GM12878 (cell line): Measurements from ENCODE around the gene MRM3. TPM values are rescaled to one million over a fixed set of nuclear protein-coding genes. Genes with fewer than 3 reads are reported as not detected.

Experiments used
- ATAC-seq: fragments of 200-7000 bp; cut with Tn5 transposase; 3 replicates; pipeline ENCODE4 v1.9.1; 2020; ENCODE audit warnings: mild to moderate bottlenecking, moderate library complexity
- BruUV-seq: library from RNA; stranded (reverse); fragments of 400-500 nt; replicated peaks from 2 replicates; lab custom pipeline; 2021; lab: Mats Ljungman, UMichigan
- CTCF ChIA-PET: fragments of 300-600 bp; sonication (Branson Sonifier 250); formaldehyde crosslinking; extraction: SDS; loops from one replicate; lab custom pipeline; 2021; ENCODE audit warnings: inconsistent platforms; lab: Yijun Ruan, JAX
- POLR2A ChIA-PET: fragments of 350-600 bp; formaldehyde crosslinking; extraction: SDS; loops from one replicate; lab custom pipeline; 2021; ENCODE audit warnings: inconsistent platforms; lab: Charles Lee
- RAD21 ChIA-PET: fragments of 300-600 bp; sonication (Branson Sonifier 250); formaldehyde crosslinking; loops from one replicate; lab custom pipeline; 2023; ENCODE audit warnings: antibody characterized with exemption; ENCODE audit not compliant: unreplicated experiment; lab: Charles Lee
- SMC1A ChIA-PET: fragments of 300-600 bp; sonication (Branson Sonifier 250); formaldehyde crosslinking; loops from one replicate; lab custom pipeline; 2023; ENCODE audit not compliant: unreplicated experiment, uncharacterized antibody; lab: Charles Lee
- DNase-seq: peaks from one replicate; pipeline ENCODE4 v3.0.0-alpha.2; 2011; ENCODE audit warnings: low read depth, low spot score
- FAIRE-seq: peaks from 3 replicates; lab custom pipeline; 2011; peaks lifted over from hg19 to GRCh38; lab: Jason Lieb, UNC
- H2AFZ ChIP-seq: 2 replicates; pipeline ENCODE4 v1.6.0; 2011; ENCODE audit warnings: low read depth, low read length, control low read depth; ENCODE audit not compliant: control insufficient read depth
- H3K27ac ChIP-seq: 2 replicates; pipeline ENCODE4 v1.5.1; 2011; ENCODE audit warnings: control low read depth; ENCODE audit not compliant: control insufficient read depth, insufficient read depth
- H3K27me3 ChIP-seq, 2 experiments: replicated peaks in 1 of 2; 2 replicates each; pipeline versions ENCODE4 v1.6.0 to v1.6.1; 2011; ENCODE audit warnings: low read length in 1 of 2; ENCODE audit not compliant: control insufficient read depth in 2 of 2, insufficient read depth in 2 of 2
- H3K36me3 ChIP-seq, 2 experiments: 2 replicates each; pipeline ENCODE4 v1.5.1; 2011; ENCODE audit warnings: low read length in 1 of 2; ENCODE audit not compliant: control insufficient read depth in 2 of 2, insufficient read depth in 2 of 2
- H3K4me1 ChIP-seq: 2 replicates; pipeline ENCODE4 v1.6.1; 2011; ENCODE audit warnings: mild to moderate bottlenecking, low read length, moderate library complexity, mixed read lengths; ENCODE audit not compliant: control insufficient read depth, insufficient read depth
- H3K4me2 ChIP-seq: 2 replicates; pipeline ENCODE4 v1.6.0; 2011; ENCODE audit warnings: control low read depth; ENCODE audit not compliant: control insufficient read depth, insufficient read depth
- H3K4me3 ChIP-seq: fragments of 200-600 bp; sonication (generic); 2 replicates; pipeline ENCODE4 v1.5.1; 2016
- H3K79me2 ChIP-seq: 2 replicates; pipeline ENCODE4 v1.6.0; 2011; ENCODE audit warnings: low read length; ENCODE audit not compliant: control insufficient read depth, insufficient read depth
- H3K9ac ChIP-seq: 2 replicates; pipeline ENCODE4 v1.8.0; 2011; ENCODE audit warnings: low read length, control low read depth, mixed read lengths; ENCODE audit not compliant: control insufficient read depth, insufficient read depth
- H3K9me3 ChIP-seq: replicated peaks from 3 replicates; pipeline ENCODE4 v1.5.1; 2011; ENCODE audit warnings: mild to moderate bottlenecking, low read length; ENCODE audit not compliant: control insufficient read depth, insufficient read depth
- H4K20me1 ChIP-seq: 2 replicates; pipeline ENCODE4 v1.6.0; 2011; ENCODE audit not compliant: control insufficient read depth, insufficient read depth
- ASH2L ChIP-seq: fragments of 300-600, 200-600 bp; sonication (generic); IDR thresholded peaks from 2 replicates; pipeline ENCODE4 v1.6.1; 2017; ENCODE audit warnings: low read depth, mild to moderate bottlenecking, borderline replicate concordance
- CREM ChIP-seq: IDR thresholded peaks from 2 replicates; pipeline ENCODE4 v1.6.1; 2014; ENCODE audit warnings: antibody characterized with exemption, low read depth
- EGR1 ChIP-seq, 2 experiments: IDR thresholded peaks; 1 replicate in 1 of 2; 2 replicates in 1 of 2; pipeline ENCODE4 v1.6.1; 2011 to 2012; ENCODE audit warnings: low read depth in 2 of 2, low read length in 2 of 2, borderline replicate concordance in 1 of 2, mild to moderate bottlenecking in 1 of 2, moderate library complexity in 1 of 2
- ESRRA ChIP-seq: IDR thresholded peaks from 2 replicates; pipeline ENCODE4 v1.6.1; 2012; ENCODE audit warnings: mild to moderate bottlenecking, low read length, improper control_type of control experiment
- ETV6 ChIP-seq, 2 experiments: fragments of 450-650 bp in 1 of 2; IDR thresholded peaks in 1 of 2; conservative IDR thresholded peaks in 1 of 2; 2 replicates each; pipeline ENCODE4 v1.6.1; 2014; ENCODE audit warnings: antibody characterized with exemption in 1 of 2, borderline replicate concordance in 1 of 2, low read depth in 1 of 2, mild to moderate bottlenecking in 1 of 2, moderate library complexity in 1 of 2
- IKZF2 ChIP-seq, 2 experiments: fragments of 450-650 bp; IDR thresholded peaks; 2 replicates each; pipeline ENCODE4 v1.6.1; 2017; ENCODE audit warnings: mild to moderate bottlenecking in 2 of 2, moderate library complexity in 2 of 2
- NFYA ChIP-seq: IDR thresholded peaks from 2 replicates; pipeline ENCODE4 v1.6.1; 2011; ENCODE audit warnings: low read depth, mild to moderate bottlenecking, low read length, improper control_type of control experiment, borderline replicate concordance
- NR2C2 ChIP-seq: IDR thresholded peaks from 2 replicates; pipeline ENCODE4 v1.6.1; 2011; ENCODE audit warnings: borderline replicate concordance, low read depth; ENCODE audit not compliant: control insufficient read depth, insufficient read length
- NRF1 ChIP-seq: conservative IDR thresholded peaks from 2 replicates; pipeline ENCODE4 v1.6.1; 2011; ENCODE audit warnings: mild to moderate bottlenecking, low read depth, low read length, improper control_type of control experiment
- PAX5 ChIP-seq: IDR thresholded peaks from 2 replicates; pipeline ENCODE4 v1.6.1; 2011; ENCODE audit warnings: low read depth, low read length, borderline replicate concordance
- PAX8 ChIP-seq: fragments of 450-650 bp; IDR thresholded peaks from 2 replicates; pipeline ENCODE4 v1.6.1; 2017; ENCODE audit warnings: mild to moderate bottlenecking, moderate library complexity
- SIN3A ChIP-seq: IDR thresholded peaks from 2 replicates; pipeline ENCODE4 v1.6.1; 2012; ENCODE audit warnings: low read depth, low read length, improper control_type of control experiment
- SP1 ChIP-seq: IDR thresholded peaks from one replicate; pipeline ENCODE4 v1.6.1; 2011; ENCODE audit warnings: low read depth, low read length
- SREBF1 ChIP-seq: IDR thresholded peaks from 2 replicates; pipeline ENCODE4 v1.6.1; 2012; ENCODE audit warnings: mild to moderate bottlenecking, low read length
- WGBS: methylation state at CpG from one replicate; pipeline ENCODE4 v1.1.6; 2016; ENCODE audit warnings: low lambda C conversion rate; ENCODE audit not compliant: insufficient replicate concordance, insufficient coverage; ENCODE audit errors: missing lambda C conversion rate; 5-methylcytosine and 5-hydroxymethylcytosine counted together
- in situ Hi-C: fragments of 300-500 bp; cut with MboI; formaldehyde crosslinking; loops from 9 replicates; pipeline ENCODE4 v1.14.3; 2018; ENCODE audit warnings: mixed read lengths
- intact Hi-C: fragments of 100-400 bp; cut with micrococcal nuclease; formaldehyde crosslinking; loops from one replicate; pipeline ENCODE4 v1.14.2; 2022; ENCODE audit not compliant: unreplicated experiment
- polyA plus RNA-seq, 11 experiments: library from polyadenylated mRNA; depleted of rRNA in 4 of 11; unstranded in 6 of 11; stranded (reverse) in 5 of 11; fragments of >200 nt; fragmentation: Nextera tagmentation in 4 of 11; fragmentation: Illumina TruSeq in 1 of 11; extraction: Ambion mirVana in 4 of 11; extraction: Trizol in 1 of 11; gene quantifications; 1 replicate in 1 of 11; 2 replicates in 10 of 11; pipeline versions ENCODE4 v1.2.1 to v1.2.3, GENCODE V29; 2011 to 2016; ENCODE audit warnings: inconsistent platforms in 2 of 11, missing spikeins in 2 of 11, low read depth in 1 of 11
- total RNA-seq, 4 experiments: library from RNA; depleted of rRNA in 3 of 4; stranded (reverse); fragments of >200 nt in 3 of 4; fragmentation: Illumina TruSeq in 1 of 4; extraction: Trizol in 1 of 4; gene quantifications; 2 replicates each; pipeline versions ENCODE4 v1.2.1 to v1.2.3, GENCODE V29; 2013 to 2021
- TF ChIP-seq, protein P1 (sequence below): fragments of 450-650 bp; IDR thresholded peaks from 2 replicates; pipeline ENCODE4 v1.6.1; 2018; ENCODE audit warnings: mild to moderate bottlenecking, low read depth, moderate library complexity; ENCODE audit not compliant: partially characterized antibody
- TF ChIP-seq, protein P2 (sequence below): IDR thresholded peaks from 2 replicates; pipeline ENCODE4 v1.6.1; 2011; ENCODE audit warnings: borderline replicate concordance, low read depth, mild to moderate bottlenecking, moderate library complexity, mixed read lengths, low read length; ENCODE audit not compliant: insufficient read depth; ENCODE audit errors: extremely low read length

The MRM3 gene
- total and polyA plus RNA-seq, 10 of the 15 experiments (the other 5 are each of a cell fraction or from before 2014, with no cell fraction given), result 2.3 to 48.9 (median 26.6) TPM

DNA sequence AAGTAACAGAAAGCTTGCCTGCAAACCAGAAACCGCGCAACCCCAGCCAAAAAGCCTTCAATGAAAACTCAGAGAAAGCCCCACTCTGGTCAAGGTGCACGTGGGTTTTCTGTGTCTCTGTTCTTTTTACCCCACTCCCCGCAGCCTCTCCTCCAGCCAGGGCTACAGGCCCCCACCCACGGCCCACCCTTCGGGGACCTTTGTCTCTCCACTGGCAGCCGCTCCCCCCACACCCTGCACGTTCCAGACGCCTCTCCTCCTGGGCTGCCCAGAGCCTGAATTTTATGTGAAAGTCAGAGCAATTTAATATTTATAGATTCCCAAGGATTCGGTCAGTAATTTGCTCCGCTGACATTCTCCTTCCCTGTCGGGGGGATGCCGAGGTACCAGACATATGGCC is 24.2 kb downstream of the MRM3 start:
- no peaks in the 10 kb centered on the region for H3K27me3 ChIP-seq
- TF ChIP-seq ASH2L (no peak), NFYA (no peak), CREM (no peak), SREBF1 (no peak), IKZF2 (IDR thresholded peaks at IDR 0.05) (no peak), NR2C2 (no peak), PAX8 (no peak), PAX5 (no peak), ETV6 (conservative IDR thresholded peaks at IDR 0.05 in 1 of 2, IDR thresholded peaks at IDR 0.05 in 1 of 2; ENCODE audit: borderline replicate concordance in 1 of 2, low read depth in 1 of 2) (no peak), EGR1 (IDR thresholded peaks at IDR 0.05; ENCODE audit: borderline replicate concordance in 1 of 2, low read depth in 2 of 2, low read length in 2 of 2) (no peak), SP1 (no peak), ESRRA (no peak), SIN3A (no peak), NRF1 (no peak)
- TF ChIP-seq, protein P1, sequence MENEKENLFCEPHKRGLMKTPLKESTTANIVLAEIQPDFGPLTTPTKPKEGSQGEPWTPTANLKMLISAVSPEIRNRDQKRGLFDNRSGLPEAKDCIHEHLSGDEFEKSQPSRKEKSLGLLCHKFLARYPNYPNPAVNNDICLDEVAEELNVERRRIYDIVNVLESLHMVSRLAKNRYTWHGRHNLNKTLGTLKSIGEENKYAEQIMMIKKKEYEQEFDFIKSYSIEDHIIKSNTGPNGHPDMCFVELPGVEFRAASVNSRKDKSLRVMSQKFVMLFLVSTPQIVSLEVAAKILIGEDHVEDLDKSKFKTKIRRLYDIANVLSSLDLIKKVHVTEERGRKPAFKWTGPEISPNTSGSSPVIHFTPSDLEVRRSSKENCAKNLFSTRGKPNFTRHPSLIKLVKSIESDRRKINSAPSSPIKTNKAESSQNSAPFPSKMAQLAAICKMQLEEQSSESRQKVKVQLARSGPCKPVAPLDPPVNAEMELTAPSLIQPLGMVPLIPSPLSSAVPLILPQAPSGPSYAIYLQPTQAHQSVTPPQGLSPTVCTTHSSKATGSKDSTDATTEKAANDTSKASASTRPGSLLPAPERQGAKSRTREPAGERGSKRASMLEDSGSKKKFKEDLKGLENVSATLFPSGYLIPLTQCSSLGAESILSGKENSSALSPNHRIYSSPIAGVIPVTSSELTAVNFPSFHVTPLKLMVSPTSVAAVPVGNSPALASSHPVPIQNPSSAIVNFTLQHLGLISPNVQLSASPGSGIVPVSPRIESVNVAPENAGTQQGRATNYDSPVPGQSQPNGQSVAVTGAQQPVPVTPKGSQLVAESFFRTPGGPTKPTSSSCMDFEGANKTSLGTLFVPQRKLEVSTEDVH, result no peak
- TF ChIP-seq, protein P2, sequence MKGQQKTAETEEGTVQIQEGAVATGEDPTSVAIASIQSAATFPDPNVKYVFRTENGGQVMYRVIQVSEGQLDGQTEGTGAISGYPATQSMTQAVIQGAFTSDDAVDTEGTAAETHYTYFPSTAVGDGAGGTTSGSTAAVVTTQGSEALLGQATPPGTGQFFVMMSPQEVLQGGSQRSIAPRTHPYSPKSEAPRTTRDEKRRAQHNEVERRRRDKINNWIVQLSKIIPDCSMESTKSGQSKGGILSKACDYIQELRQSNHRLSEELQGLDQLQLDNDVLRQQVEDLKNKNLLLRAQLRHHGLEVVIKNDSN, result no peak
- TF ChIP-seq, all 136 proteins: peak for 0
- CTCF ChIA-PET, result interaction anchor here (1.4 kb wide), 1 partner anchor 15 kb away, joined by 3 read pairs; no protein-coding TSS in a partner anchor
- Histone ChIP-seq H3K4me2 (no peak overlapping the region), H3K9ac (no peak overlapping the region), H3K9me3 (no peaks in the 10 kb centered on the region), H2AFZ (no peak overlapping the region), H3K4me3 (no peak overlapping the region), H3K36me3 (no peaks in the 10 kb centered on the region), H3K4me1 (no peaks in the 10 kb centered on the region), H3K27ac (no peak overlapping the region), H4K20me1 (no peaks in the 10 kb centered on the region), H3K79me2 (no peaks in the 10 kb centered on the region)
- no TSS peak for BruUV-seq
- no peak for ATAC-seq
- FAIRE-seq, result no peak
- DNase-seq, result no peak
- WGBS, result 40% methylated on average over 7 of the region's 13 CpGs
- in situ Hi-C loops, result no loop called here
- POLR2A ChIA-PET, result interaction anchor here (0.6 kb wide), 1 partner anchor 172 kb away, joined by 3 read pairs; no protein-coding TSS in a partner anchor
- SMC1A ChIA-PET, result no interaction called here
- intact Hi-C loops, result no loop called here
- RAD21 ChIA-PET, result no interaction called here
